GM12878 (cell line): ENCODE results near the gene HOXD3. TPM values are rescaled to one million over a fixed set of nuclear protein-coding genes. Genes with fewer than 3 reads are reported as not detected.

Experiments
- ATAC-seq: fragments of 200-7000 bp; cut with Tn5 transposase; 3 replicates; pipeline ENCODE4 v1.9.1; 2020; ENCODE audit warnings: mild to moderate bottlenecking, moderate library complexity
- BruUV-seq: library from RNA; stranded (reverse); fragments of 400-500 nt; replicated peaks from 2 replicates; lab custom pipeline; 2021; lab: Mats Ljungman, UMichigan
- CTCF ChIA-PET: fragments of 300-600 bp; sonication (Branson Sonifier 250); formaldehyde crosslinking; extraction: SDS; loops from one replicate; lab custom pipeline; 2021; ENCODE audit warnings: inconsistent platforms; lab: Yijun Ruan, JAX
- POLR2A ChIA-PET: fragments of 350-600 bp; formaldehyde crosslinking; extraction: SDS; loops from one replicate; lab custom pipeline; 2021; ENCODE audit warnings: inconsistent platforms; lab: Charles Lee
- RAD21 ChIA-PET: fragments of 300-600 bp; sonication (Branson Sonifier 250); formaldehyde crosslinking; loops from one replicate; lab custom pipeline; 2023; ENCODE audit warnings: antibody characterized with exemption; ENCODE audit not compliant: unreplicated experiment; lab: Charles Lee
- SMC1A ChIA-PET: fragments of 300-600 bp; sonication (Branson Sonifier 250); formaldehyde crosslinking; loops from one replicate; lab custom pipeline; 2023; ENCODE audit not compliant: unreplicated experiment, uncharacterized antibody; lab: Charles Lee
- DNase-seq: peaks from one replicate; pipeline ENCODE4 v3.0.0-alpha.2; 2011; ENCODE audit warnings: low read depth, low spot score
- FAIRE-seq: peaks from 3 replicates; lab custom pipeline; 2011; peaks lifted over from hg19 to GRCh38; lab: Jason Lieb, UNC
- H2AFZ ChIP-seq: 2 replicates; pipeline ENCODE4 v1.6.0; 2011; ENCODE audit warnings: low read depth, low read length, control low read depth; ENCODE audit not compliant: control insufficient read depth
- H3K27ac ChIP-seq: 2 replicates; pipeline ENCODE4 v1.5.1; 2011; ENCODE audit warnings: control low read depth; ENCODE audit not compliant: control insufficient read depth, insufficient read depth
- H3K27me3 ChIP-seq, 2 experiments: replicated peaks in 1 of 2; 2 replicates each; pipeline versions ENCODE4 v1.6.0 to v1.6.1; 2011; ENCODE audit warnings: low read length in 1 of 2; ENCODE audit not compliant: control insufficient read depth in 2 of 2, insufficient read depth in 2 of 2
- H3K36me3 ChIP-seq, 2 experiments: 2 replicates each; pipeline ENCODE4 v1.5.1; 2011; ENCODE audit warnings: low read length in 1 of 2; ENCODE audit not compliant: control insufficient read depth in 2 of 2, insufficient read depth in 2 of 2
- H3K4me1 ChIP-seq: 2 replicates; pipeline ENCODE4 v1.6.1; 2011; ENCODE audit warnings: mild to moderate bottlenecking, low read length, moderate library complexity, mixed read lengths; ENCODE audit not compliant: control insufficient read depth, insufficient read depth
- H3K4me2 ChIP-seq: 2 replicates; pipeline ENCODE4 v1.6.0; 2011; ENCODE audit warnings: control low read depth; ENCODE audit not compliant: control insufficient read depth, insufficient read depth
- H3K4me3 ChIP-seq: fragments of 200-600 bp; sonication (generic); 2 replicates; pipeline ENCODE4 v1.5.1; 2016
- H3K79me2 ChIP-seq: 2 replicates; pipeline ENCODE4 v1.6.0; 2011; ENCODE audit warnings: low read length; ENCODE audit not compliant: control insufficient read depth, insufficient read depth
- H3K9ac ChIP-seq: 2 replicates; pipeline ENCODE4 v1.8.0; 2011; ENCODE audit warnings: low read length, control low read depth, mixed read lengths; ENCODE audit not compliant: control insufficient read depth, insufficient read depth
- H3K9me3 ChIP-seq: replicated peaks from 3 replicates; pipeline ENCODE4 v1.5.1; 2011; ENCODE audit warnings: mild to moderate bottlenecking, low read length; ENCODE audit not compliant: control insufficient read depth, insufficient read depth
- H4K20me1 ChIP-seq: 2 replicates; pipeline ENCODE4 v1.6.0; 2011; ENCODE audit not compliant: control insufficient read depth, insufficient read depth
- FOXM1 ChIP-seq: IDR thresholded peaks from 2 replicates; pipeline ENCODE4 v1.6.1; 2012; ENCODE audit warnings: low read depth, mild to moderate bottlenecking, inconsistent platforms, low read length, moderate library complexity
- MYB ChIP-seq: fragments of 150-350 bp; IDR thresholded peaks from 2 replicates; pipeline ENCODE4 v1.6.1; 2014; ENCODE audit warnings: mild to moderate bottlenecking, low read depth, low read length, borderline replicate concordance
- RBBP5 ChIP-seq: fragments of 200-600 bp; sonication (generic); conservative IDR thresholded peaks from 2 replicates; pipeline ENCODE4 v1.6.1; 2016
- STAT1 ChIP-seq: fragments of 450-650 bp; conservative IDR thresholded peaks from 2 replicates; pipeline ENCODE4 v1.6.1; 2014; ENCODE audit warnings: antibody characterized with exemption, mild to moderate bottlenecking
- WGBS: methylation state at CpG from one replicate; pipeline ENCODE4 v1.1.6; 2016; ENCODE audit warnings: low lambda C conversion rate; ENCODE audit not compliant: insufficient replicate concordance, insufficient coverage; ENCODE audit errors: missing lambda C conversion rate; 5-methylcytosine and 5-hydroxymethylcytosine counted together
- in situ Hi-C: fragments of 300-500 bp; cut with MboI; formaldehyde crosslinking; loops from 9 replicates; pipeline ENCODE4 v1.14.3; 2018; ENCODE audit warnings: mixed read lengths
- intact Hi-C: fragments of 100-400 bp; cut with micrococcal nuclease; formaldehyde crosslinking; loops from one replicate; pipeline ENCODE4 v1.14.2; 2022; ENCODE audit not compliant: unreplicated experiment
- polyA plus RNA-seq, 11 experiments: library from polyadenylated mRNA; depleted of rRNA in 4 of 11; unstranded in 6 of 11; stranded (reverse) in 5 of 11; fragments of >200 nt; fragmentation: Nextera tagmentation in 4 of 11; fragmentation: Illumina TruSeq in 1 of 11; extraction: Ambion mirVana in 4 of 11; extraction: Trizol in 1 of 11; gene quantifications; 1 replicate in 1 of 11; 2 replicates in 10 of 11; pipeline versions ENCODE4 v1.2.1 to v1.2.3, GENCODE V29; 2011 to 2016; ENCODE audit warnings: inconsistent platforms in 2 of 11, missing spikeins in 2 of 11, low read depth in 1 of 11
- total RNA-seq, 4 experiments: library from RNA; depleted of rRNA in 3 of 4; stranded (reverse); fragments of >200 nt in 3 of 4; fragmentation: Illumina TruSeq in 1 of 4; extraction: Trizol in 1 of 4; gene quantifications; 2 replicates each; pipeline versions ENCODE4 v1.2.1 to v1.2.3, GENCODE V29; 2013 to 2021
- TF ChIP-seq, protein P1 (sequence below): IDR thresholded peaks from 2 replicates; pipeline ENCODE4 v1.6.1; 2011; ENCODE audit warnings: borderline replicate concordance, low read depth, mild to moderate bottlenecking, moderate library complexity, mixed read lengths, low read length; ENCODE audit not compliant: insufficient read depth; ENCODE audit errors: extremely low read length
- TF ChIP-seq, protein P2 (sequence below): fragments of 450-650 bp; formaldehyde crosslinking; IDR thresholded peaks from 2 replicates; pipeline ENCODE4 v1.5.0; 2022; ENCODE audit warnings: mild to moderate bottlenecking, missing genetic modification characterization
- TF ChIP-seq, protein P3 (sequence below): fragments of 450-650 bp; formaldehyde crosslinking; IDR thresholded peaks from 2 replicates; pipeline ENCODE4 v1.4.0; 2020; ENCODE audit warnings: mild to moderate bottlenecking, moderate library complexity
- TF ChIP-seq, protein P4 (sequence below): fragments of 450-650 bp; IDR thresholded peaks from 2 replicates; pipeline ENCODE4 v1.6.1; 2016; ENCODE audit warnings: mild to moderate bottlenecking, moderate library complexity, borderline replicate concordance

Gene HOXD3
- total and polyA plus RNA-seq, 10 of the 15 experiments (the other 5 are each of a cell fraction or from before 2014, with no cell fraction given): not detected

DNA sequence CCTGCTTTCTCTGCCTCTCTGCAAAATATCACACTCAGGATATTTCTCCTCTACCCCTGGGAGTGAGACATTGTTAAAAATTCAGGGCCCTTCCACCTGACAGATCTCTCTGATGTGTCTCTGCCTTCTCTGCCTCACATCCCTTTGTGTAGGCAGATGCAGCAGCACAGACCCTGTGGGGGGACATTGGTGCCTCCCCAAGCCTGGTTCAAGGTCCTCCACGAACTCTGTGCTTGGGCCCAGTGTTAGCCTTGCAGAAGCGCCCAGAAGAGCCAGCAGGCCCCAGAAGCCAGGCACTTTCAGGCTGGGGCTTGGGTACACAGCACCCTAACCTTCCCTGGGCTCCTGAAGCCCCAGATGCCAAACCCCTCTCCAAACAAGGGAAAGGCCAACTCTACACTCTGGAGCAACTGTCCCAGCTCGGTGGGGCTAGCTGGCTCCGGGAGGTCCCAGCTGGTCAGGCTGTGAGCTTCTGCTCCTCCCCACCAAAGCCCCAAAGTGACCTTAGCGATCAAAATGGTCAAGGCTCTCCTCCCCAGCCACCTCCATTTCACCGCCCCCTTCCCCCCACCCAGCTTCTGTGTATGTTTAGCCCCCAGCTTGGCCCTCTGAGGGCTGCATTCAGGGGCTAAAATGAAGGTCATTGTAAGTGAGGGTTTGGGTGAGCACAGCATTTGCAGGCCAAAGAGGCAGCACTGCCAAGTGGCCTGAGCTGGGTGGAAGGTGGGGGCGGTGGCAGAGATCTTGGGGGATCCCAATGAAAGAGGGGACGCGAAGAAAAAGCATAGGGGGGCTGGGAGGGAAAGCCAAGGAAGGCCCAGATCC lies 31.9 kb upstream of the HOXD3 start:
- Histone ChIP-seq H3K27ac (no peak overlapping the region), H3K9ac (no peak overlapping the region), H3K79me2 (no peaks in the 10 kb centered on the region), H3K27me3 (peaks cover 11 to 29% of the 10 kb centered on the region in 2 experiments), H3K4me2 (no peak overlapping the region), H3K4me1 (no peaks in the 10 kb centered on the region), H2AFZ (no peak overlapping the region), H3K4me3 (no peak overlapping the region), H4K20me1 (no peaks in the 10 kb centered on the region), H3K36me3 (no peaks in the 10 kb centered on the region), H3K9me3 (peaks cover 1% of the 10 kb centered on the region; the same call in 2 of the 3 replicates)
- in situ Hi-C loops (loop anchor here (5.0 to 25.0 kb wide), 4 partner anchors 512 to 1212 kb away; no protein-coding TSS in a partner anchor), intact Hi-C loops (loop anchor here (5.0 kb wide), 2 partner anchors 692 to 1037 kb away; no protein-coding TSS in a partner anchor)
- no peak for DNase-seq
- WGBS: 8% methylated on average over 7 of the region's 9 CpGs
- ChIA-PET CTCF (interaction anchor here (0.8 to 4.3 kb wide), 7 partner anchors 15 to 1024 kb away, joined by 3 to 79 read pairs (median 17); no protein-coding TSS in a partner anchor), RAD21 (interaction anchor here (0.7 to 3.7 kb wide), 3 partner anchors 429 to 1024 kb away, joined by 3 to 17 read pairs (median 16); no protein-coding TSS in a partner anchor), POLR2A (no interaction called here), SMC1A (interaction anchor here (0.7 to 3.1 kb wide), 4 partner anchors 15 to 526 kb away, joined by 4 to 37 read pairs (median 12); no protein-coding TSS in a partner anchor)
- no peak for ATAC-seq
- no TSS peak for BruUV-seq
- FAIRE-seq: no peak
- TF ChIP-seq STAT1 (no peak), MYB (no peak), FOXM1 (no peak), RBBP5 (no peak)
- TF ChIP-seq, protein P1, sequence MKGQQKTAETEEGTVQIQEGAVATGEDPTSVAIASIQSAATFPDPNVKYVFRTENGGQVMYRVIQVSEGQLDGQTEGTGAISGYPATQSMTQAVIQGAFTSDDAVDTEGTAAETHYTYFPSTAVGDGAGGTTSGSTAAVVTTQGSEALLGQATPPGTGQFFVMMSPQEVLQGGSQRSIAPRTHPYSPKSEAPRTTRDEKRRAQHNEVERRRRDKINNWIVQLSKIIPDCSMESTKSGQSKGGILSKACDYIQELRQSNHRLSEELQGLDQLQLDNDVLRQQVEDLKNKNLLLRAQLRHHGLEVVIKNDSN: no peak
- TF ChIP-seq, protein P2, sequence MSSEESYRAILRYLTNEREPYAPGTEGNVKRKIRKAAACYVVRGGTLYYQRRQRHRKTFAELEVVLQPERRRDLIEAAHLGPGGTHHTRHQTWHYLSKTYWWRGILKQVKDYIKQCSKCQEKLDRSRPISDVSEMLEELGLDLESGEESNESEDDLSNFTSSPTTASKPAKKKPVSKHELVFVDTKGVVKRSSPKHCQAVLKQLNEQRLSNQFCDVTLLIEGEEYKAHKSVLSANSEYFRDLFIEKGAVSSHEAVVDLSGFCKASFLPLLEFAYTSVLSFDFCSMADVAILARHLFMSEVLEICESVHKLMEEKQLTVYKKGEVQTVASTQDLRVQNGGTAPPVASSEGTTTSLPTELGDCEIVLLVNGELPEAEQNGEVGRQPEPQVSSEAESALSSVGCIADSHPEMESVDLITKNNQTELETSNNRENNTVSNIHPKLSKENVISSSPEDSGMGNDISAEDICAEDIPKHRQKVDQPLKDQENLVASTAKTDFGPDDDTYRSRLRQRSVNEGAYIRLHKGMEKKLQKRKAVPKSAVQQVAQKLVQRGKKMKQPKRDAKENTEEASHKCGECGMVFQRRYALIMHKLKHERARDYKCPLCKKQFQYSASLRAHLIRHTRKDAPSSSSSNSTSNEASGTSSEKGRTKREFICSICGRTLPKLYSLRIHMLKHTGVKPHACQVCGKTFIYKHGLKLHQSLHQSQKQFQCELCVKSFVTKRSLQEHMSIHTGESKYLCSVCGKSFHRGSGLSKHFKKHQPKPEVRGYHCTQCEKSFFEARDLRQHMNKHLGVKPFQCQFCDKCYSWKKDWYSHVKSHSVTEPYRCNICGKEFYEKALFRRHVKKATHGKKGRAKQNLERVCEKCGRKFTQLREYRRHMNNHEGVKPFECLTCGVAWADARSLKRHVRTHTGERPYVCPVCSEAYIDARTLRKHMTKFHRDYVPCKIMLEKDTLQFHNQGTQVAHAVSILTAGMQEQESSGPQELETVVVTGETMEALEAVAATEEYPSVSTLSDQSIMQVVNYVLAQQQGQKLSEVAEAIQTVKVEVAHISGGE: no peak
- TF ChIP-seq, protein P3, sequence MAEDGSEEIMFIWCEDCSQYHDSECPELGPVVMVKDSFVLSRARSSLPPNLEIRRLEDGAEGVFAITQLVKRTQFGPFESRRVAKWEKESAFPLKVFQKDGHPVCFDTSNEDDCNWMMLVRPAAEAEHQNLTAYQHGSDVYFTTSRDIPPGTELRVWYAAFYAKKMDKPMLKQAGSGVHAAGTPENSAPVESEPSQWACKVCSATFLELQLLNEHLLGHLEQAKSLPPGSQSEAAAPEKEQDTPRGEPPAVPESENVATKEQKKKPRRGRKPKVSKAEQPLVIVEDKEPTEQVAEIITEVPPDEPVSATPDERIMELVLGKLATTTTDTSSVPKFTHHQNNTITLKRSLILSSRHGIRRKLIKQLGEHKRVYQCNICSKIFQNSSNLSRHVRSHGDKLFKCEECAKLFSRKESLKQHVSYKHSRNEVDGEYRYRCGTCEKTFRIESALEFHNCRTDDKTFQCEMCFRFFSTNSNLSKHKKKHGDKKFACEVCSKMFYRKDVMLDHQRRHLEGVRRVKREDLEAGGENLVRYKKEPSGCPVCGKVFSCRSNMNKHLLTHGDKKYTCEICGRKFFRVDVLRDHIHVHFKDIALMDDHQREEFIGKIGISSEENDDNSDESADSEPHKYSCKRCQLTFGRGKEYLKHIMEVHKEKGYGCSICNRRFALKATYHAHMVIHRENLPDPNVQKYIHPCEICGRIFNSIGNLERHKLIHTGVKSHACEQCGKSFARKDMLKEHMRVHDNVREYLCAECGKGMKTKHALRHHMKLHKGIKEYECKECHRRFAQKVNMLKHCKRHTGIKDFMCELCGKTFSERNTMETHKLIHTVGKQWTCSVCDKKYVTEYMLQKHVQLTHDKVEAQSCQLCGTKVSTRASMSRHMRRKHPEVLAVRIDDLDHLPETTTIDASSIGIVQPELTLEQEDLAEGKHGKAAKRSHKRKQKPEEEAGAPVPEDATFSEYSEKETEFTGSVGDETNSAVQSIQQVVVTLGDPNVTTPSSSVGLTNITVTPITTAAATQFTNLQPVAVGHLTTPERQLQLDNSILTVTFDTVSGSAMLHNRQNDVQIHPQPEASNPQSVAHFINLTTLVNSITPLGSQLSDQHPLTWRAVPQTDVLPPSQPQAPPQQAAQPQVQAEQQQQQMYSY (CRISPR knock-in tag): no peak
- TF ChIP-seq, protein P4, sequence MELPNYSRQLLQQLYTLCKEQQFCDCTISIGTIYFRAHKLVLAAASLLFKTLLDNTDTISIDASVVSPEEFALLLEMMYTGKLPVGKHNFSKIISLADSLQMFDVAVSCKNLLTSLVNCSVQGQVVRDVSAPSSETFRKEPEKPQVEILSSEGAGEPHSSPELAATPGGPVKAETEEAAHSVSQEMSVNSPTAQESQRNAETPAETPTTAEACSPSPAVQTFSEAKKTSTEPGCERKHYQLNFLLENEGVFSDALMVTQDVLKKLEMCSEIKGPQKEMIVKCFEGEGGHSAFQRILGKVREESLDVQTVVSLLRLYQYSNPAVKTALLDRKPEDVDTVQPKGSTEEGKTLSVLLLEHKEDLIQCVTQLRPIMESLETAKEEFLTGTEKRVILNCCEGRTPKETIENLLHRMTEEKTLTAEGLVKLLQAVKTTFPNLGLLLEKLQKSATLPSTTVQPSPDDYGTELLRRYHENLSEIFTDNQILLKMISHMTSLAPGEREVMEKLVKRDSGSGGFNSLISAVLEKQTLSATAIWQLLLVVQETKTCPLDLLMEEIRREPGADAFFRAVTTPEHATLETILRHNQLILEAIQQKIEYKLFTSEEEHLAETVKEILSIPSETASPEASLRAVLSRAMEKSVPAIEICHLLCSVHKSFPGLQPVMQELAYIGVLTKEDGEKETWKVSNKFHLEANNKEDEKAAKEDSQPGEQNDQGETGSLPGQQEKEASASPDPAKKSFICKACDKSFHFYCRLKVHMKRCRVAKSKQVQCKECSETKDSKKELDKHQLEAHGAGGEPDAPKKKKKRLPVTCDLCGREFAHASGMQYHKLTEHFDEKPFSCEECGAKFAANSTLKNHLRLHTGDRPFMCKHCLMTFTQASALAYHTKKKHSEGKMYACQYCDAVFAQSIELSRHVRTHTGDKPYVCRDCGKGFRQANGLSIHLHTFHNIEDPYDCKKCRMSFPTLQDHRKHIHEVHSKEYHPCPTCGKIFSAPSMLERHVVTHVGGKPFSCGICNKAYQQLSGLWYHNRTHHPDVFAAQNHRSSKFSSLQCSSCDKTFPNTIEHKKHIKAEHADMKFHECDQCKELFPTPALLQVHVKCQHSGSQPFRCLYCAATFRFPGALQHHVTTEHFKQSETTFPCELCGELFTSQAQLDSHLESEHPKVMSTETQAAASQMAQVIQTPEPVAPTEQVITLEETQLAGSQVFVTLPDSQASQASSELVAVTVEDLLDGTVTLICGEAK: no peak
